C4-2B (cell line): ENCODE measurements around the gene MITF.

Experiments used
- CTCF ChIP-seq: fragments of 450-650 bp; conservative IDR thresholded peaks from 2 replicates; pipeline ENCODE4 v1.5.1; 2017; ENCODE audit warnings: mild to moderate bottlenecking
- ZFX ChIP-seq: fragments of 450-650 bp; IDR thresholded peaks from 2 replicates; pipeline ENCODE4 v1.6.1; 2017

DNA sequence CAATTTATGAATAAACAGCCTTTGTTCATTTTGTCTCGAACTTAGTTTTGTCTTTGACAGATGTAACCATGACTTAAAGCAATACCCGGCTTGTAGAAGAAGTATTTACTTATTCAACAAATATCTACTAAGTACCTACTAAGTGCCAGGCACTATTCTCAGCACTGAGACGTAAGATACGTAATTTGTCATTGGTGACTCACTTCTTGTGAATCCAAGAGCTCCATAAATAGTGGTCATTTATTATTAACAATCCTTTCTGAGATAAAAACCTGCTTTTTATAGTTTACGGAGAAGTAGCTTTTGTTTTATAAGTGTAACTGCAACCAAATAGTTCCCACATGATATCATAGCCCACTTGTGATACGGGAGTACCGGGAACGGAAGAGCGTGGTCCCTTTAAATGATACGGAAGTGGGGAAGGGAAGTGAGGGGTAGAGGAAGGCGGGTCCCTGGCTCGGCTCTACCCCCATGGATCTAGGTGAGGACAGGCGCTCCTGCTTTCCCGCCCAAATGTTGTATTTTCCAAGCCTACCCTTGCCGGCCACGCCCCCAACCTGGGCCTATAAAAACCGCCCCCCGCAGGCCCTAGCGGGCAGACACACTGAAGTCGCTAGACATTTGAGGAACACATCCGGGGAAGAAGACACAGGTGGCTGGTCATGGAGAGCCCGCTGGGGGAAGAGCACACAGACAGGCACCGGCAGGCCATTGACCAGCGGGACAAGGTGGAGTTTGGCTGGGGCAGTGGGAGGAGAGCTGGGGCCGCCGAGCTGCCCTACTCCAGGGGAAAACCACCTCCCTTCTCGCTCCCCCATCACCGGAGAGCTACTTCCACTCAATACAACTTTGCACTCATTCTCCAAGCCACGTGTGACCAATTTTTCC is 260.1 kb downstream of the MITF start, which contains the start of gene SAMMSON:
- TF ChIP-seq CTCF (no peak), ZFX (no peak)
